GM12878 (cell line): ENCODE results near the gene CYP20A1. TPM values are rescaled to one million over a fixed set of nuclear protein-coding genes. Genes with fewer than 3 reads are reported as not detected.
"Not testable (repeated sequence)": the region's sequence is repeated elsewhere in the genome, so short reads cannot be mapped to it uniquely, and the experiment has no call there.

ENCODE experiments used
- ATAC-seq: fragments of 200-7000 bp; cut with Tn5 transposase; 3 replicates; pipeline ENCODE4 v1.9.1; 2020; ENCODE audit warnings: mild to moderate bottlenecking, moderate library complexity
- BruUV-seq: library from RNA; stranded (reverse); fragments of 400-500 nt; replicated peaks from 2 replicates; lab custom pipeline; 2021; lab: Mats Ljungman, UMichigan
- CTCF ChIA-PET: fragments of 300-600 bp; sonication (Branson Sonifier 250); formaldehyde crosslinking; extraction: SDS; loops from one replicate; lab custom pipeline; 2021; ENCODE audit warnings: inconsistent platforms; lab: Yijun Ruan, JAX
- POLR2A ChIA-PET: fragments of 350-600 bp; formaldehyde crosslinking; extraction: SDS; loops from one replicate; lab custom pipeline; 2021; ENCODE audit warnings: inconsistent platforms; lab: Charles Lee
- RAD21 ChIA-PET: fragments of 300-600 bp; sonication (Branson Sonifier 250); formaldehyde crosslinking; loops from one replicate; lab custom pipeline; 2023; ENCODE audit warnings: antibody characterized with exemption; ENCODE audit not compliant: unreplicated experiment; lab: Charles Lee
- SMC1A ChIA-PET: fragments of 300-600 bp; sonication (Branson Sonifier 250); formaldehyde crosslinking; loops from one replicate; lab custom pipeline; 2023; ENCODE audit not compliant: unreplicated experiment, uncharacterized antibody; lab: Charles Lee
- DNase-seq: peaks from one replicate; pipeline ENCODE4 v3.0.0-alpha.2; 2011; ENCODE audit warnings: low read depth, low spot score
- FAIRE-seq: peaks from 3 replicates; lab custom pipeline; 2011; peaks lifted over from hg19 to GRCh38; lab: Jason Lieb, UNC
- H2AFZ ChIP-seq: 2 replicates; pipeline ENCODE4 v1.6.0; 2011; ENCODE audit warnings: low read depth, low read length, control low read depth; ENCODE audit not compliant: control insufficient read depth
- H3K27ac ChIP-seq: 2 replicates; pipeline ENCODE4 v1.5.1; 2011; ENCODE audit warnings: control low read depth; ENCODE audit not compliant: control insufficient read depth, insufficient read depth
- H3K27me3 ChIP-seq, 2 experiments: replicated peaks in 1 of 2; 2 replicates each; pipeline versions ENCODE4 v1.6.0 to v1.6.1; 2011; ENCODE audit warnings: low read length in 1 of 2; ENCODE audit not compliant: control insufficient read depth in 2 of 2, insufficient read depth in 2 of 2
- H3K36me3 ChIP-seq, 2 experiments: 2 replicates each; pipeline ENCODE4 v1.5.1; 2011; ENCODE audit warnings: low read length in 1 of 2; ENCODE audit not compliant: control insufficient read depth in 2 of 2, insufficient read depth in 2 of 2
- H3K4me1 ChIP-seq: 2 replicates; pipeline ENCODE4 v1.6.1; 2011; ENCODE audit warnings: mild to moderate bottlenecking, low read length, moderate library complexity, mixed read lengths; ENCODE audit not compliant: control insufficient read depth, insufficient read depth
- H3K4me2 ChIP-seq: 2 replicates; pipeline ENCODE4 v1.6.0; 2011; ENCODE audit warnings: control low read depth; ENCODE audit not compliant: control insufficient read depth, insufficient read depth
- H3K4me3 ChIP-seq: fragments of 200-600 bp; sonication (generic); 2 replicates; pipeline ENCODE4 v1.5.1; 2016
- H3K79me2 ChIP-seq: 2 replicates; pipeline ENCODE4 v1.6.0; 2011; ENCODE audit warnings: low read length; ENCODE audit not compliant: control insufficient read depth, insufficient read depth
- H3K9ac ChIP-seq: 2 replicates; pipeline ENCODE4 v1.8.0; 2011; ENCODE audit warnings: low read length, control low read depth, mixed read lengths; ENCODE audit not compliant: control insufficient read depth, insufficient read depth
- H3K9me3 ChIP-seq: replicated peaks from 3 replicates; pipeline ENCODE4 v1.5.1; 2011; ENCODE audit warnings: mild to moderate bottlenecking, low read length; ENCODE audit not compliant: control insufficient read depth, insufficient read depth
- H4K20me1 ChIP-seq: 2 replicates; pipeline ENCODE4 v1.6.0; 2011; ENCODE audit not compliant: control insufficient read depth, insufficient read depth
- BACH1 ChIP-seq: fragments of 450-650 bp; IDR thresholded peaks from 2 replicates; pipeline ENCODE4 v1.6.1; 2017; ENCODE audit warnings: mild to moderate bottlenecking, borderline replicate concordance
- CBX5 ChIP-seq: sonication (generic); IDR thresholded peaks from 2 replicates; pipeline ENCODE4 v1.6.1; 2016; ENCODE audit warnings: low read depth, moderate library complexity, mild to moderate bottlenecking, inconsistent platforms
- CHD4 ChIP-seq: fragments of 200-600 bp; sonication (generic); IDR thresholded peaks from 2 replicates; pipeline ENCODE4 v1.6.1; 2016; ENCODE audit warnings: mild to moderate bottlenecking
- EGR1 ChIP-seq, 2 experiments: IDR thresholded peaks; 1 replicate in 1 of 2; 2 replicates in 1 of 2; pipeline ENCODE4 v1.6.1; 2011 to 2012; ENCODE audit warnings: low read depth in 2 of 2, low read length in 2 of 2, borderline replicate concordance in 1 of 2, mild to moderate bottlenecking in 1 of 2, moderate library complexity in 1 of 2
- ESRRA ChIP-seq: IDR thresholded peaks from 2 replicates; pipeline ENCODE4 v1.6.1; 2012; ENCODE audit warnings: mild to moderate bottlenecking, low read length, improper control_type of control experiment
- FOXM1 ChIP-seq: IDR thresholded peaks from 2 replicates; pipeline ENCODE4 v1.6.1; 2012; ENCODE audit warnings: low read depth, mild to moderate bottlenecking, inconsistent platforms, low read length, moderate library complexity
- MYB ChIP-seq: fragments of 150-350 bp; IDR thresholded peaks from 2 replicates; pipeline ENCODE4 v1.6.1; 2014; ENCODE audit warnings: mild to moderate bottlenecking, low read depth, low read length, borderline replicate concordance
- NFYB ChIP-seq: IDR thresholded peaks from 2 replicates; pipeline ENCODE4 v1.6.1; 2011; ENCODE audit warnings: low read depth, mild to moderate bottlenecking, low read length, improper control_type of control experiment, moderate library complexity; ENCODE audit not compliant: insufficient read depth
- POLR2AphosphoS2 ChIP-seq: IDR thresholded peaks from 2 replicates; pipeline ENCODE4 v1.6.1; 2011; ENCODE audit warnings: low read depth, mild to moderate bottlenecking, low read length, improper control_type of control experiment, moderate library complexity
- POU2F2 ChIP-seq: IDR thresholded peaks from 3 replicates; pipeline ENCODE4 v1.6.1; 2011; ENCODE audit warnings: low read depth, mild to moderate bottlenecking, low read length, borderline replicate concordance
- RAD21 ChIP-seq: IDR thresholded peaks from 2 replicates; pipeline ENCODE4 v1.6.1; 2011; ENCODE audit warnings: mild to moderate bottlenecking, low read depth, low read length, moderate library complexity; ENCODE audit not compliant: insufficient read depth
- RFX5 ChIP-seq: IDR thresholded peaks from 2 replicates; pipeline ENCODE4 v1.6.1; 2011; ENCODE audit warnings: low read depth, low read length, improper control_type of control experiment
- TCF3 ChIP-seq: IDR thresholded peaks from 2 replicates; pipeline ENCODE4 v1.6.1; 2012; ENCODE audit warnings: low read depth, mild to moderate bottlenecking, low read length, borderline replicate concordance; ENCODE audit not compliant: insufficient read depth
- ZNF207 ChIP-seq: fragments of 450-650 bp; IDR thresholded peaks from 2 replicates; pipeline ENCODE4 v1.6.1; 2014; ENCODE audit warnings: antibody characterized with exemption, mild to moderate bottlenecking, borderline replicate concordance
- WGBS: methylation state at CpG from one replicate; pipeline ENCODE4 v1.1.6; 2016; ENCODE audit warnings: low lambda C conversion rate; ENCODE audit not compliant: insufficient replicate concordance, insufficient coverage; ENCODE audit errors: missing lambda C conversion rate; 5-methylcytosine and 5-hydroxymethylcytosine counted together
- in situ Hi-C: fragments of 300-500 bp; cut with MboI; formaldehyde crosslinking; loops from 9 replicates; pipeline ENCODE4 v1.14.3; 2018; ENCODE audit warnings: mixed read lengths
- intact Hi-C: fragments of 100-400 bp; cut with micrococcal nuclease; formaldehyde crosslinking; loops from one replicate; pipeline ENCODE4 v1.14.2; 2022; ENCODE audit not compliant: unreplicated experiment
- polyA plus RNA-seq, 11 experiments: library from polyadenylated mRNA; depleted of rRNA in 4 of 11; unstranded in 6 of 11; stranded (reverse) in 5 of 11; fragments of >200 nt; fragmentation: Nextera tagmentation in 4 of 11; fragmentation: Illumina TruSeq in 1 of 11; extraction: Ambion mirVana in 4 of 11; extraction: Trizol in 1 of 11; gene quantifications; 1 replicate in 1 of 11; 2 replicates in 10 of 11; pipeline versions ENCODE4 v1.2.1 to v1.2.3, GENCODE V29; 2011 to 2016; ENCODE audit warnings: inconsistent platforms in 2 of 11, missing spikeins in 2 of 11, low read depth in 1 of 11
- total RNA-seq, 4 experiments: library from RNA; depleted of rRNA in 3 of 4; stranded (reverse); fragments of >200 nt in 3 of 4; fragmentation: Illumina TruSeq in 1 of 4; extraction: Trizol in 1 of 4; gene quantifications; 2 replicates each; pipeline versions ENCODE4 v1.2.1 to v1.2.3, GENCODE V29; 2013 to 2021

The CYP20A1 gene
- total and polyA plus RNA-seq, 10 of the 15 experiments (the other 5 are each of a cell fraction or from before 2014, with no cell fraction given), result 8.3 to 19.1 (median 12.9) TPM

DNA sequence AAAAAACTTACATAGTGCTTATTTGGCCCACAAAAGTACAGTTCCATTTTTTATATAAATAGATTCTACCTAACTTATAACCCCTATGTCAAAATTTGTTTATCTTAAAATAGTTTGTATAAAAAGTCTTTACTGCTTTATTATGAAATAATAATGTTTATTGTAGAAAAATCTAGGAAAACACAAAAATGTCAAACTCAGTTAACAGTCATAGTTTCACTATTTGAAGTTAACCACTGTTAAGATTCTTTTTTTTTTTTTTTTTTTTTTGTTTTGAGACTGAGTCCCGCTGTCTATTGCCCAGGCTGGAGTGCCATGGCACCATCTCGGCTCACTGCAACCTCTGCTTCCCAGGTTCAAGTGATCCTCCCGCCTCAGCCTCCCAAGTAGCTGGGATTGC, 62.8 kb downstream of the CYP20A1 start:
- ATAC-seq, result no peak
- ChIA-PET POLR2A (interaction anchor here (0.6 to 0.7 kb wide), 3 partner anchors 27 to 880 kb away, joined by 3 to 6 read pairs (median 3); no protein-coding TSS in a partner anchor), SMC1A (interaction anchor here (2.1 kb wide), 1 partner anchor 27 kb away, joined by 4 read pairs; no protein-coding TSS in a partner anchor), CTCF (interaction anchor here (1.0 kb wide), 1 partner anchor 16 kb away, joined by 3 read pairs; no protein-coding TSS in a partner anchor), RAD21 (no interaction called here)
- H3K9me3 ChIP-seq, result no peaks in the 10 kb centered on the region
- no peaks in the 10 kb centered on the region for H3K27me3 ChIP-seq
- no peak for FAIRE-seq
- no peak for TF ChIP-seq TCF3
- TF ChIP-seq ZNF207, result no peak
- no peak for TF ChIP-seq EGR1 (IDR thresholded peaks at IDR 0.05; ENCODE audit: borderline replicate concordance in 1 of 2, low read depth in 2 of 2, low read length in 2 of 2)
- TF ChIP-seq POLR2AphosphoS2, result no peak
- TF ChIP-seq CHD4, result no peak
- no peak for TF ChIP-seq RFX5
- no peak for TF ChIP-seq MYB
- TF ChIP-seq POU2F2, result no peak
- no peak for TF ChIP-seq NFYB
- no peak for TF ChIP-seq CBX5
- TF ChIP-seq BACH1, result no peak
- TF ChIP-seq RAD21, result no peak
- no peak for TF ChIP-seq FOXM1
- TF ChIP-seq ESRRA, result no peak
- H3K36me3 ChIP-seq, result no peaks in the 10 kb centered on the region; a peak in 1 of 4 replicates
- no peak overlapping the region for H3K9ac ChIP-seq
- no peaks in the 10 kb centered on the region for H3K4me1 ChIP-seq
- no peak overlapping the region for H3K4me3 ChIP-seq
- in situ Hi-C loops (no loop called here), intact Hi-C loops (no loop called here)
- no peak overlapping the region for H2AFZ ChIP-seq
- no peaks in the 10 kb centered on the region for H4K20me1 ChIP-seq
- no peaks in the 10 kb centered on the region for H3K79me2 ChIP-seq
- H3K4me2 ChIP-seq, result no peak overlapping the region
- BruUV-seq, result no TSS peak
- 100% methylated on average over 2 of the region's 3 CpGs for whole genome bisulfite sequencing
- no peak overlapping the region for H3K27ac ChIP-seq
- no peak for DNase-seq

- H4K20me1 ChIP-seq, H3K9me3 ChIP-seq, SMC1A ChIA-PET, H2AFZ ChIP-seq, H3K4me3 ChIP-seq, H3K79me2 ChIP-seq, H3K4me2 ChIP-seq, RAD21 ChIA-PET, FAIRE-seq, H3K9ac ChIP-seq, ATAC-seq, intact Hi-C loops, BruUV-seq, H3K27me3 ChIP-seq, H3K27ac ChIP-seq, H3K4me1 ChIP-seq, POLR2A ChIA-PET, H3K36me3 ChIP-seq, DNase-seq, in situ Hi-C loops: not testable (repeated sequence)
- 95% methylated on average over 8 of the region's 8 CpGs for WGBS
- CTCF ChIA-PET, result interaction anchor here (1.0 kb wide), 1 partner anchor 17 kb away, joined by 3 read pairs; no protein-coding TSS in a partner anchor
These were observed 63.8 kb downstream of the CYP20A1 start for GRCh38 chr2:203302586-203302985.
